A673 (cell line): ENCODE measurements around the gene ZBTB24.

Experiments
- CTCF ChIP-seq: fragments of 300-800, 200-600 bp; sonication (generic); conservative IDR thresholded peaks from 2 replicates; pipeline ENCODE4 v1.5.1; 2017; ENCODE audit warnings: low read depth, mild to moderate bottlenecking, antibody characterized with exemption, low read length, moderate library complexity, mixed read lengths
- EZH2 ChIP-seq: fragments of 200-600 bp; sonication (generic); IDR thresholded peaks from 2 replicates; pipeline ENCODE4 v1.6.1; 2017; ENCODE audit warnings: borderline replicate concordance, low read depth, mild to moderate bottlenecking, mixed read lengths, antibody characterized with exemption, low read length; ENCODE audit not compliant: poor library complexity, severe bottlenecking

GRCh38 chr6:109428889-109429477 lies 54.0 kb downstream of the ZBTB24 start:
- no peak for TF ChIP-seq CTCF
- TF ChIP-seq EZH2: no peak
